GM12878 (cell line): ENCODE data around the gene CIDEA. TPM values are rescaled to one million over a fixed set of nuclear protein-coding genes. Genes with fewer than 3 reads are reported as not detected.

Source experiments
- ATAC-seq: fragments of 200-7000 bp; cut with Tn5 transposase; 3 replicates; pipeline ENCODE4 v1.9.1; 2020; ENCODE audit warnings: mild to moderate bottlenecking, moderate library complexity
- BruUV-seq: library from RNA; stranded (reverse); fragments of 400-500 nt; replicated peaks from 2 replicates; lab custom pipeline; 2021; lab: Mats Ljungman, UMichigan
- CTCF ChIA-PET: fragments of 300-600 bp; sonication (Branson Sonifier 250); formaldehyde crosslinking; extraction: SDS; loops from one replicate; lab custom pipeline; 2021; ENCODE audit warnings: inconsistent platforms; lab: Yijun Ruan, JAX
- POLR2A ChIA-PET: fragments of 350-600 bp; formaldehyde crosslinking; extraction: SDS; loops from one replicate; lab custom pipeline; 2021; ENCODE audit warnings: inconsistent platforms; lab: Charles Lee
- RAD21 ChIA-PET: fragments of 300-600 bp; sonication (Branson Sonifier 250); formaldehyde crosslinking; loops from one replicate; lab custom pipeline; 2023; ENCODE audit warnings: antibody characterized with exemption; ENCODE audit not compliant: unreplicated experiment; lab: Charles Lee
- SMC1A ChIA-PET: fragments of 300-600 bp; sonication (Branson Sonifier 250); formaldehyde crosslinking; loops from one replicate; lab custom pipeline; 2023; ENCODE audit not compliant: unreplicated experiment, uncharacterized antibody; lab: Charles Lee
- DNase-seq: peaks from one replicate; pipeline ENCODE4 v3.0.0-alpha.2; 2011; ENCODE audit warnings: low read depth, low spot score
- FAIRE-seq: peaks from 3 replicates; lab custom pipeline; 2011; peaks lifted over from hg19 to GRCh38; lab: Jason Lieb, UNC
- H2AFZ ChIP-seq: 2 replicates; pipeline ENCODE4 v1.6.0; 2011; ENCODE audit warnings: low read depth, low read length, control low read depth; ENCODE audit not compliant: control insufficient read depth
- H3K27ac ChIP-seq: 2 replicates; pipeline ENCODE4 v1.5.1; 2011; ENCODE audit warnings: control low read depth; ENCODE audit not compliant: control insufficient read depth, insufficient read depth
- H3K27me3 ChIP-seq, 2 experiments: replicated peaks in 1 of 2; 2 replicates each; pipeline versions ENCODE4 v1.6.0 to v1.6.1; 2011; ENCODE audit warnings: low read length in 1 of 2; ENCODE audit not compliant: control insufficient read depth in 2 of 2, insufficient read depth in 2 of 2
- H3K36me3 ChIP-seq, 2 experiments: 2 replicates each; pipeline ENCODE4 v1.5.1; 2011; ENCODE audit warnings: low read length in 1 of 2; ENCODE audit not compliant: control insufficient read depth in 2 of 2, insufficient read depth in 2 of 2
- H3K4me1 ChIP-seq: 2 replicates; pipeline ENCODE4 v1.6.1; 2011; ENCODE audit warnings: mild to moderate bottlenecking, low read length, moderate library complexity, mixed read lengths; ENCODE audit not compliant: control insufficient read depth, insufficient read depth
- H3K4me2 ChIP-seq: 2 replicates; pipeline ENCODE4 v1.6.0; 2011; ENCODE audit warnings: control low read depth; ENCODE audit not compliant: control insufficient read depth, insufficient read depth
- H3K4me3 ChIP-seq: fragments of 200-600 bp; sonication (generic); 2 replicates; pipeline ENCODE4 v1.5.1; 2016
- H3K79me2 ChIP-seq: 2 replicates; pipeline ENCODE4 v1.6.0; 2011; ENCODE audit warnings: low read length; ENCODE audit not compliant: control insufficient read depth, insufficient read depth
- H3K9ac ChIP-seq: 2 replicates; pipeline ENCODE4 v1.8.0; 2011; ENCODE audit warnings: low read length, control low read depth, mixed read lengths; ENCODE audit not compliant: control insufficient read depth, insufficient read depth
- H3K9me3 ChIP-seq: replicated peaks from 3 replicates; pipeline ENCODE4 v1.5.1; 2011; ENCODE audit warnings: mild to moderate bottlenecking, low read length; ENCODE audit not compliant: control insufficient read depth, insufficient read depth
- H4K20me1 ChIP-seq: 2 replicates; pipeline ENCODE4 v1.6.0; 2011; ENCODE audit not compliant: control insufficient read depth, insufficient read depth
- CBX3 ChIP-seq: fragments of 200-600 bp; sonication (generic); IDR thresholded peaks from 2 replicates; pipeline ENCODE4 v1.6.1; 2016; ENCODE audit warnings: low read depth, borderline replicate concordance
- MXI1 ChIP-seq: fragments of 150-350 bp; IDR thresholded peaks from 2 replicates; pipeline ENCODE4 v1.6.1; 2011; ENCODE audit warnings: low read depth, mild to moderate bottlenecking, inconsistent platforms, low read length, improper control_type of control experiment
- NRF1 ChIP-seq: conservative IDR thresholded peaks from 2 replicates; pipeline ENCODE4 v1.6.1; 2011; ENCODE audit warnings: mild to moderate bottlenecking, low read depth, low read length, improper control_type of control experiment
- SUPT20H ChIP-seq: IDR thresholded peaks from 2 replicates; pipeline ENCODE4 v1.6.1; 2011; ENCODE audit warnings: low read depth, mild to moderate bottlenecking, low read length, moderate library complexity, borderline replicate concordance; ENCODE audit not compliant: control insufficient read depth
- ZNF217 ChIP-seq: fragments of 450-650 bp; IDR thresholded peaks from 2 replicates; pipeline ENCODE4 v1.6.1; 2017; ENCODE audit warnings: antibody characterized with exemption, mild to moderate bottlenecking
- WGBS: methylation state at CpG from one replicate; pipeline ENCODE4 v1.1.6; 2016; ENCODE audit warnings: low lambda C conversion rate; ENCODE audit not compliant: insufficient replicate concordance, insufficient coverage; ENCODE audit errors: missing lambda C conversion rate; 5-methylcytosine and 5-hydroxymethylcytosine counted together
- in situ Hi-C: fragments of 300-500 bp; cut with MboI; formaldehyde crosslinking; loops from 9 replicates; pipeline ENCODE4 v1.14.3; 2018; ENCODE audit warnings: mixed read lengths
- intact Hi-C: fragments of 100-400 bp; cut with micrococcal nuclease; formaldehyde crosslinking; loops from one replicate; pipeline ENCODE4 v1.14.2; 2022; ENCODE audit not compliant: unreplicated experiment
- polyA plus RNA-seq, 11 experiments: library from polyadenylated mRNA; depleted of rRNA in 4 of 11; unstranded in 6 of 11; stranded (reverse) in 5 of 11; fragments of >200 nt; fragmentation: Nextera tagmentation in 4 of 11; fragmentation: Illumina TruSeq in 1 of 11; extraction: Ambion mirVana in 4 of 11; extraction: Trizol in 1 of 11; gene quantifications; 1 replicate in 1 of 11; 2 replicates in 10 of 11; pipeline versions ENCODE4 v1.2.1 to v1.2.3, GENCODE V29; 2011 to 2016; ENCODE audit warnings: inconsistent platforms in 2 of 11, missing spikeins in 2 of 11, low read depth in 1 of 11
- total RNA-seq, 4 experiments: library from RNA; depleted of rRNA in 3 of 4; stranded (reverse); fragments of >200 nt in 3 of 4; fragmentation: Illumina TruSeq in 1 of 4; extraction: Trizol in 1 of 4; gene quantifications; 2 replicates each; pipeline versions ENCODE4 v1.2.1 to v1.2.3, GENCODE V29; 2013 to 2021
- TF ChIP-seq, protein P1 (sequence below): fragments of 450-650 bp; IDR thresholded peaks from 2 replicates; pipeline ENCODE4 v1.6.1; 2017; ENCODE audit warnings: mild to moderate bottlenecking, moderate library complexity

Gene CIDEA
- total and polyA plus RNA-seq, 10 of the 15 experiments (the other 5 are each of a cell fraction or from before 2014, with no cell fraction given): not detected

GRCh38 chr18:12254820-12255511 lies 805 bp downstream of the CIDEA start:
- RAD21 ChIA-PET: no interaction called here
- H3K4me1 ChIP-seq: no peaks in the 10 kb centered on the region
- H4K20me1 ChIP-seq: no peaks in the 10 kb centered on the region
- H3K79me2 ChIP-seq: no peaks in the 10 kb centered on the region
- H3K27ac ChIP-seq: no peak overlapping the region
- CTCF ChIA-PET: interaction anchor here (1.1 kb wide), 1 partner anchor 18 kb away, joined by 3 read pairs; no protein-coding TSS in a partner anchor
- no peak overlapping the region for H2AFZ ChIP-seq
- no peaks in the 10 kb centered on the region for H3K36me3 ChIP-seq
- in situ Hi-C loops (no loop called here), intact Hi-C loops (no loop called here)
- H3K9ac ChIP-seq: no peak overlapping the region
- POLR2A ChIA-PET: no interaction called here
- ATAC-seq (no peak), FAIRE-seq (no peak), DNase-seq (no peak)
- no peak overlapping the region for H3K4me3 ChIP-seq
- no peak for TF ChIP-seq NRF1
- TF ChIP-seq, protein P1, sequence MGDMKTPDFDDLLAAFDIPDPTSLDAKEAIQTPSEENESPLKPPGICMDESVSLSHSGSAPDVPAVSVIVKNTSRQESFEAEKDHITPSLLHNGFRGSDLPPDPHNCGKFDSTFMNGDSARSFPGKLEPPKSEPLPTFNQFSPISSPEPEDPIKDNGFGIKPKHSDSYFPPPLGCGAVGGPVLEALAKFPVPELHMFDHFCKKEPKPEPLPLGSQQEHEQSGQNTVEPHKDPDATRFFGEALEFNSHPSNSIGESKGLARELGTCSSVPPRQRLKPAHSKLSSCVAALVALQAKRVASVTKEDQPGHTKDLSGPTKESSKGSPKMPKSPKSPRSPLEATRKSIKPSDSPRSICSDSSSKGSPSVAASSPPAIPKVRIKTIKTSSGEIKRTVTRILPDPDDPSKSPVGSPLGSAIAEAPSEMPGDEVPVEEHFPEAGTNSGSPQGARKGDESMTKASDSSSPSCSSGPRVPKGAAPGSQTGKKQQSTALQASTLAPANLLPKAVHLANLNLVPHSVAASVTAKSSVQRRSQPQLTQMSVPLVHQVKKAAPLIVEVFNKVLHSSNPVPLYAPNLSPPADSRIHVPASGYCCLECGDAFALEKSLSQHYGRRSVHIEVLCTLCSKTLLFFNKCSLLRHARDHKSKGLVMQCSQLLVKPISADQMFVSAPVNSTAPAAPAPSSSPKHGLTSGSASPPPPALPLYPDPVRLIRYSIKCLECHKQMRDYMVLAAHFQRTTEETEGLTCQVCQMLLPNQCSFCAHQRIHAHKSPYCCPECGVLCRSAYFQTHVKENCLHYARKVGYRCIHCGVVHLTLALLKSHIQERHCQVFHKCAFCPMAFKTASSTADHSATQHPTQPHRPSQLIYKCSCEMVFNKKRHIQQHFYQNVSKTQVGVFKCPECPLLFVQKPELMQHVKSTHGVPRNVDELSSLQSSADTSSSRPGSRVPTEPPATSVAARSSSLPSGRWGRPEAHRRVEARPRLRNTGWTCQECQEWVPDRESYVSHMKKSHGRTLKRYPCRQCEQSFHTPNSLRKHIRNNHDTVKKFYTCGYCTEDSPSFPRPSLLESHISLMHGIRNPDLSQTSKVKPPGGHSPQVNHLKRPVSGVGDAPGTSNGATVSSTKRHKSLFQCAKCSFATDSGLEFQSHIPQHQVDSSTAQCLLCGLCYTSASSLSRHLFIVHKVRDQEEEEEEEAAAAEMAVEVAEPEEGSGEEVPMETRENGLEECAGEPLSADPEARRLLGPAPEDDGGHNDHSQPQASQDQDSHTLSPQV: no peak
- no peak for TF ChIP-seq MXI1
- no peak for TF ChIP-seq SUPT20H
- no peak for TF ChIP-seq CBX3
- no peak for TF ChIP-seq ZNF217
- no TSS peak for BruUV-seq
- SMC1A ChIA-PET: no interaction called here
- no peak overlapping the region for H3K4me2 ChIP-seq
- H3K27me3 ChIP-seq: peaks cover 3 to 16% of the 10 kb centered on the region in 2 experiments
- H3K9me3 ChIP-seq: no peaks in the 10 kb centered on the region
- WGBS: 62% methylated on average over 36 of the region's 38 CpGs
